ENCODE data around the gene TMEM88. TPM values are rescaled to one million over a fixed set of nuclear protein-coding genes. Genes with fewer than 3 reads are reported as not detected.

TMEM88 gene
- total RNA-seq, 4 donors from 2014 or later, result 9.2 to 41.7 (median 25.6) TPM

DNA sequence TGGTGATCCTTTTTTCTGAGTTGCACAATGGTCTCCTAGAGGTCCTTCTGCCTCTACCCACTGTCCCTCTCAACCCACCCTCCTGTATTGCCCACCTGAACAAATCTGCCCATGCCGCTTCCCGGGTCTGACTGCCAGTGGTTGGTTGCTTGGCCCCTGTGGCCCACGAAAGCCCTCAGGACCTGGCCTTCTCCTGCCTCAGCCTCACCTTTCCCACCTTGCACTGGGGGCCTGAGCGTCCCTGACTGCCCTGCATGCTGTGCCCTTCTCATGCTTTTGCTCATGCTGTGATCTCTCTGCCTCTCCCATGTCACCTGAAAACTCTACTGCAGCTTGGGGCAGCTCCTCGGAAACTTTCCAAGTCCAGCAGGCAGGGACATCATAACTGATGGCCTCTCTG, 34.6 kb upstream of the TMEM88 start:
- no peak for TF ChIP-seq POLR2A (IDR thresholded peaks at IDR 0.05)
- TF ChIP-seq, protein P1, sequence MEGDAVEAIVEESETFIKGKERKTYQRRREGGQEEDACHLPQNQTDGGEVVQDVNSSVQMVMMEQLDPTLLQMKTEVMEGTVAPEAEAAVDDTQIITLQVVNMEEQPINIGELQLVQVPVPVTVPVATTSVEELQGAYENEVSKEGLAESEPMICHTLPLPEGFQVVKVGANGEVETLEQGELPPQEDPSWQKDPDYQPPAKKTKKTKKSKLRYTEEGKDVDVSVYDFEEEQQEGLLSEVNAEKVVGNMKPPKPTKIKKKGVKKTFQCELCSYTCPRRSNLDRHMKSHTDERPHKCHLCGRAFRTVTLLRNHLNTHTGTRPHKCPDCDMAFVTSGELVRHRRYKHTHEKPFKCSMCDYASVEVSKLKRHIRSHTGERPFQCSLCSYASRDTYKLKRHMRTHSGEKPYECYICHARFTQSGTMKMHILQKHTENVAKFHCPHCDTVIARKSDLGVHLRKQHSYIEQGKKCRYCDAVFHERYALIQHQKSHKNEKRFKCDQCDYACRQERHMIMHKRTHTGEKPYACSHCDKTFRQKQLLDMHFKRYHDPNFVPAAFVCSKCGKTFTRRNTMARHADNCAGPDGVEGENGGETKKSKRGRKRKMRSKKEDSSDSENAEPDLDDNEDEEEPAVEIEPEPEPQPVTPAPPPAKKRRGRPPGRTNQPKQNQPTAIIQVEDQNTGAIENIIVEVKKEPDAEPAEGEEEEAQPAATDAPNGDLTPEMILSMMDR (IDR thresholded peaks at IDR 0.05), result no peak
- TF ChIP-seq EP300 (IDR thresholded peaks at IDR 0.05), result no peak
- H3K27me3 ChIP-seq, result no peaks in the 10 kb centered on the region
- no peaks in the 10 kb centered on the region for H3K9me3 ChIP-seq
- H3K4me1 ChIP-seq, result no peaks in the 10 kb centered on the region
- 65 to 68% methylated on average over 5 of the region's 5 CpGs for WGBS, 2 donors
- no peak overlapping the region for H3K4me3 ChIP-seq
- DNase-seq (ENCODE audit: low spot score in 2 of 2), result no peak
- H3K27ac ChIP-seq, result no peak overlapping the region
- H3K36me3 ChIP-seq, result no peaks in the 10 kb centered on the region

DNA sequence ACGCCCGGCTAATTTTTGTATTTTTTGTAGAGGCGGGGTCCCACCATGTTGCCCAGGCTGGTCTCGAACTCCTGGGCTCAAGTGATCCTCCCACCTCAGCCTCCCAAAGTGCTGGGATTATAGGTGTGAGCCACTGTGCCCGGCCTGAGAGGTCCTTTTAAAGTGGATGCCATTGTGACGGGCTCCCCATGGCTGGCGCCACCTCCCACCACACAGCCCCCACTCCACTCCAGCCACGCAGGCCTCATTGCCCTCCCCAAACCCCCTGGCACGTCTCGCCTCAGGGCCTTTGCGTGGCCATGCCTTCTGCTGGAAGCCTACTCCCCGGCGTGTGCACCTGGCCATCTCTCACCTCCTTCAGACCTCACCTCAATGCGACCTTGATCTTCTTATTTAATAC, 32.7 kb upstream of the TMEM88 start:
- 73 to 75% methylated on average over 14 of the region's 14 CpGs for WGBS, 2 donors

DNA sequence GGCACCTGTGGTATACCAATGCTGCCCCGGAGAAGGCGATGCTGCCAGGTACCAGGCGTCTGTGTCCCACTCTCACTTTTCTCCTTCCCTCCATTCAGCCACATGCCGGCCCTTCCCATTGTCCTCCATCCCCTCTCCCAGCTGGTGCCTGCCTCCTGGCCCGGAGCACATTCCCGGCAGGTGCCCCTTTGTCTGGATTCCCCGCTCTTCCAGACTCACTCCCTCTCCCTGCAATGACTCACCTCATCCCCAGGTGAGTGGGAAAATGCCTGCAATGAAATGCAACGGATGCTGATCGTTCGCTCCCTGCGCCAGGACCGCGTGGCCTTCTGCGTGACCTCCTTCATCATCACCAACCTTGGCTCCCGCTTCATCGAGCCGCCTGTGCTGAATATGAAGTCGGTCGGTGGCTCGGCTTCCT, 31.3 kb upstream of the TMEM88 start:
- H3K4me3 ChIP-seq, result no peak overlapping the region
- 84 to 86% methylated on average over 20 of the region's 20 CpGs for WGBS, 2 donors
- TF ChIP-seq POLR2A (IDR thresholded peaks at IDR 0.05) (no peak), EP300 (IDR thresholded peaks at IDR 0.05) (no peak)
- TF ChIP-seq, protein P1 (IDR thresholded peaks at IDR 0.05), result no peak

More for the DNA sequence above, 32.7 kb upstream of the TMEM88 start:
- Histone ChIP-seq H3K27ac (no peak overlapping the region), H3K36me3 (no peaks in the 10 kb centered on the region), H3K4me1 (peaks cover 0 to 8% (median 0%) of the 10 kb centered on the region in 4 donors), H3K27me3 (no peaks in the 10 kb centered on the region), H3K9me3 (no peaks in the 10 kb centered on the region), H3K4me3 (no peak overlapping the region)
- no peak for DNase-seq (ENCODE audit: low spot score in 2 of 2)
- no peak for TF ChIP-seq POLR2A (IDR thresholded peaks at IDR 0.05)
- TF ChIP-seq EP300 (IDR thresholded peaks at IDR 0.05), result no peak
- TF ChIP-seq, protein P1 (IDR thresholded peaks at IDR 0.05), result no peak

DNA sequence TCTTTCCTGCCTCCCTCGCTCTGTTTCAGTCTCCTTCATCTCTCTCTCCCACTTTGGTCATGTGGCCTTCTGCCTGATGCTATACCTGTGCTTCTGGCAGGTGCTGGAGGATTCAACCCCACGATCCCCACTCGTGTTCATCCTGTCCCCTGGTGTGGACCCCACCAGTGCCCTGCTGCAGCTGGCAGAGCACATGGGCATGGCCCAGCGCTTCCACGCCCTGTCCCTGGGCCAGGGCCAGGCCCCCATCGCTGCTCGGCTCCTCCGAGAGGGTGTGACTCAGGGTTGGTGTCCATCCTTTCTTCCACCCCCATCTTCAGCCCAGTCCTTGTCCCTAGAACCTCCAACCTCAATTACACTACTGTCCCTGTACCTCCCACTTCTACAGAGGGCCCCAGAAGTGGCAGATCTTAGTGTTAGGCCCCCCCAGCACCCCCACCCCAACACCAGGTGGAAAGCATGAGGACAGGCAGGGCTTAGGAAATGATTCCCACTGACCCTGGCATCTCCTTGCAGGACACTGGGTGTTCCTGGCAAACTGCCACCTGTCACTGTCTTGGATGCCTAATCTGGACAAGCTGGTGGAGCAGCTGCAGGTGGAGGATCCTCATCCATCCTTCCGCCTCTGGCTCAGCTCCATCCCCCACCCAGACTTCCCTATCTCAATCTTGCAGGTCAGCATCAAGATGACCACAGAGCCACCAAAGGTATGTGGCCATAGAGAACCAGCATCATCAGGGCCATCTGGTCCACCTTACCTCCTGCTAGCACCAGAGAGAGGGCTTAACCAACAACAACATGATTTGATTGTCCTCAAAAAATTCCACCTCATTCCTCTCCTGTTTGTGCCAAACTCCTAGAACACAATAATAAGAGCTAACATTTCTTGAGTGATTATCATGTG, 30.6 kb upstream of the TMEM88 start:
- peaks cover 0 to 8% (median 0%) of the 10 kb centered on the region in 4 donors for H3K4me1 ChIP-seq
- H3K27me3 ChIP-seq, result peaks cover 0 to 4% of the 10 kb centered on the region in 2 donors
- no peak for DNase-seq (ENCODE audit: low spot score in 2 of 2)
- no peak overlapping the region for H3K27ac ChIP-seq
- no peak for TF ChIP-seq POLR2A (IDR thresholded peaks at IDR 0.05)
- TF ChIP-seq, protein P1 (IDR thresholded peaks at IDR 0.05), result no peak
- TF ChIP-seq EP300 (IDR thresholded peaks at IDR 0.05), result no peak
- WGBS, 2 donors, result 81 to 82% methylated on average over 9 of the region's 9 CpGs
- no peaks in the 10 kb centered on the region for H3K9me3 ChIP-seq
- no peak overlapping the region for H3K4me3 ChIP-seq
- no peaks in the 10 kb centered on the region for H3K36me3 ChIP-seq

More for the DNA sequence above, 31.3 kb upstream of the TMEM88 start:
- no peaks in the 10 kb centered on the region for H3K9me3 ChIP-seq
- H3K27ac ChIP-seq, result no peak overlapping the region
- no peak for DNase-seq (ENCODE audit: low spot score in 2 of 2)
- no peaks in the 10 kb centered on the region for H3K27me3 ChIP-seq
- H3K4me1 ChIP-seq, result peaks cover 0 to 8% (median 0%) of the 10 kb centered on the region in 4 donors
- H3K36me3 ChIP-seq, result no peaks in the 10 kb centered on the region

All from tibial nerve (tissue), 4 donors.